ENCODE data around the gene CHRD.

CHRD gene

DNA sequence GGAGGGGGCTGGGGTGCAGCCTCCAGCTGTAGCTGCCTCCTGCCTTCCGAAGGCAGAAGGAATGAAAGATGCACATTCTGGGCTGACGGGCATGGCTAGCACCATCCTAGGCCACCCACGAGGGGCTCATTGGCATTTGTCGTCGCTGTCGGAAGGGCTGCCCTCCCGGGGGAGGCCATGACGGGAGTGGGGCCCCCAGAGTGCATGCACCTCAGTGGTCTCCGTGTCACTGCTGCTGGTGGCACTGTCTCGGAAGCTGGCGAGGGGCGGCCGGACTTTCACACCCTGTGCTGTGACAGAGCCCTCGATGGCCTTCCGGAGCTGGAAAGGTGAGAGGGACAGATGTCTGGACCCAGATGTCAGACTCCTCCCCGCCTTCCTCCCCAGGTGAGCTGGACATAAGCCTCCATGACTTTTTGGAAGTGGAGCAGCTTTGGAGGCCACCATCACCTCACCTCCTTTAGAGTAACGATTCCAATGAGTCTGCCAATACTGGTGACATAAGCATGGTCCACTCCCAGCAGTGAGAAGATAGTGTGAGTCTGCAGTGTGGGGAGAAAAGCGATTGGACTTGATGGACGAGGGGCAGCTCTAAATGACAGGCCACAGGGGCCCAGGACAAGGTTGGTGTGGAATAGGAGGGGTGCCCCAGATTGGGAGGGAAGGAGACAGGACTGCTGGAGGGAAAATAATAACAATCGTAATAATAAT, 33.2 kb upstream of the CHRD start:
- no peak for DNase-seq

DNA sequence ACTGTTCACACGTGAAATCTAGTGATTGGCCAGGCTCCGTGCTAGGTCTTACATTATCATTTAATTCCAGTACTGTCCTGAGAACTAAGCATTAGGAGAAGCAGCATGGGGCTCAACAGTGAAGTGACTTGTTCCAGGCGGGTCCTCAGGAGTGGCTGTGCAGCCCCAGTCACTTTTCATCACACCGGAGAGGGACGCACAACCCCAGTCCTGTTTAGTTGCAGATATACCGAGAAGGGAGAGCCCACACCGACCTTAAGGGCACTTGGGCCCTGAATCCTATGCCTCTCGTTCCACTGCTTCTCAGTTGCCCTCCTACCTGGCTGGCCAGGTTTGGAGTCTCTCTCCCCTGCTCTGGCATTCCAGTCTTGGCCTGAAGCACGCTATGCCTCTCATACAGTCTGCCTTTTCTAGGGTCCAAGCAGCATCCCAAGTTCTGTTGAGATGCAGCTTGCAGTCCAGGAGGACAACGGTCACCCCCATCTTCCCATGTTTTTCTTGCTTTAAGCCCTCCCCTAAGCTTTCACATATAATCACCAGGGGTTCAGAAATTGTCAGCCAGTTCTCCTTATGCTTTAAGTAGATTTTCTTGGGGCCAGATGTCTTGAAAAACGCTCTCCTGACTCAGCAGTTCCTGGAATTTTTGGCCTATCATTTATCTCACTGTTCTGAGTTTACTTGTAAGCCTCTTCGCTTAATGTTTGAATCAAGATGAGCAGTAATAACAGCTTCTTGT, 32.4 kb upstream of the CHRD start:
- DNase-seq, result no peak

- DNase-seq, result no peak
Measured at GRCh38 chr3:184348057-184348382, 31.8 kb upstream of the CHRD start.

DNA sequence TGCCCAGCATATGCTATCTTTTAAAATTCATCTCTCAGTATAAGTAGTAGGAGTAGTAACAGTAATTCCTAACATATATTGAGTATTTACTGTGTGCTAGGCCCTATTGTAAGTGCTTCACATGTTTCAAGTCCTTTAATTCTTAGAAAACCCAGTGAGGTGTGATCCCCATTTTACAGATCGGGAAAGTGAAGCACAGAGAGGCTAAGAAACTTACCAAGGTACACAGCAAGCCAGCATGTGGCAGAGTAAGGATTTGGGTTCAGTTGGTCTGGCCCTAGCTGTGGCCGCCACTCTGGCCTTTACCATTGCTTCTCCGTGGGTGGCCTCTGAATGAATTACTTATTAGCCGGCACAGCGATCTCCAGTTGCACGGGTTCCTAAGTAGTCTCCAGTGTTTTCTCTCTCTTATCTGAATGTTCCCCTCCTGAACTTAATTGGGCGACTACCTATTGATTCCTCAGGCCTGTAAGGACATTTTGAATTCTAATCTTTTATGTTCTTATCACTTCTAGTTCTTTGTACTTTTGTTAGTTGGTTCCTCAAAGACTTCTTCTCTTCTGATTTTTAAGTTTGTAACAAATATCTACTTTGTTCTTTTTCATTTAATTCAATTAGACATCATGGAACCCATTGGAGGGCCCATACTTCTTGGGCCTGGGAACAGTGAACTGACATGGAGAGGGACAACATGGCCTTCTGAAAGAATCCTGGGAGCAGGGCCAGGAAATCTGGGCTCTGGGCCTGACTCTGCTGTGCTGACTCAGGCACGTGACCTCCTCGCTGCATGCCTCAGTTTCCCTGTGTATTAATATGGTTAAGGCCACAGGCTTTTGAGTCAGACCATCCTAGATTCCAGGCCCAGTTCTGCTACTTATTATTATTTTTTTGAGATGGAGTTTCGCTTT, 30.0 kb upstream of the CHRD start:
- peak in 1 of 14 donors; percentile 12 for DNase-seq

GRCh38 chr3:184350618-184351017, 29.2 kb upstream of the CHRD start:
- DNase-seq, result no peak

DNA sequence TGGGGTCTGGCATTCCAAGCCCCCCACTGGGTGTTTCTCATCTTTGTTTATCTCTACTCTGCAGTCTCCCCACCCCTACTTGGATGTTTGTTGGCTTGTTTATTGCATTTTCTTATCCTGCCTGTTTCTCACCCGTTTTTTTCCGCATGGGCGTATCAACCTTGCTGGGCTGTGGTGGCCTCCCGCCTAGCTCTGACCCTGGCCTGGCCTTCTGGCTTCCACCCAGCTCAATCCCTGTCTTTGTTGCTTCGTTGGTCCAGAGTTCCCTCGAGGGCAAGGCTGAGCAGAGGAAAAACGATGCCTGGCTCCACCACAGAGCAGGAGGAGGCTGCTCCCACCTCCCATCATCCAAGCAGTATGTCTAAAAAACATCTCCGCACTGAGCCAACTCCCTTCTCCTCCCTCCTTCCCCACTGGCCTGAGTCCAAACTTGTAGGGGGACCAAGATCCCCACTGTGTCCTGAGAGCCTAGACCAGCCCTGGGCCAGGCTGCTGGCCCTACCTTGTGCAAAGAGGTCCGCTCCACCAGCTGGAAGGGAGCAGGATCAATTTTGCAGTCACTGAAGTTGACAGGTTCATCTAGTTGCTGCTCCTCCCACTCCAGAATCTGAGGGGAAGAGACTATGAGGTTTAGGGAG, 28.2 kb upstream of the CHRD start:
- DNase-seq, result no peak

- no peak for DNase-seq
Measured at GRCh38 chr3:184352149-184352785, 27.6 kb upstream of the CHRD start.

GRCh38 chr3:184352897-184353545, 26.8 kb upstream of the CHRD start:
- DNase-seq, result no peak

- no peak for DNase-seq
Measured at GRCh38 chr3:184353546-184353941, 26.3 kb upstream of the CHRD start.

DNA sequence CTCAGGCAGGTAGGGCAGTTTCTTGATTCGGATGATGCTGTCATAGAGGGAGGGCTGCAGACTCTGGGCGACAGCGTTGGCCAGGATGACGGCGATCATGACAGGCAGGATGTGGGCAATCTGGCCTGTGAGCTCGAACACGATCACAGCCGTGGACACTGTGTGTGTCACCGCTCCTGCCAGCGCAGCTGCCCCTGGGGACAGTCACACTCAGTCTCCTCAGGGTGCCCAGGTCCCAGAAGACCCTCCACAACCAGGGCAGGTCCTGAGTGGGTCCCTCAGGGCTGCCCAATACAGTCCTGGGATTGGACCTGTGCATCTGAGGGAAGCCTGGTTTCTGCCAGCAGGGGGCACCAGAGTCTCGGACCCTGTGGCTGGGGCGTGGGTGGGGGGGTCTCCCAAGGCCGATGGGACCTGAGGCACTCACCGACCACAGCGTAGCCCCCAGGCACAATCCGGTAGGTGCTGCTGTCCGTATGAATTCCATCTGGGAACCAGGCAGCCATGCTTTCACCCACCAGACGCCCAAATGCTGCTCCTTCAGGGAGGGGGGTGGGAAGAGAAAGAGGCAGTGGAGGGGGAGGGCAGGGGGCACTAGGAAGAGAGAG, 25.6 kb upstream of the CHRD start:
- peak in 2 of 14 donors; percentile 18 to 40 for DNase-seq

GRCh38 chr3:184354754-184355153, 25.1 kb upstream of the CHRD start:
- DNase-seq, result no peak

DNA sequence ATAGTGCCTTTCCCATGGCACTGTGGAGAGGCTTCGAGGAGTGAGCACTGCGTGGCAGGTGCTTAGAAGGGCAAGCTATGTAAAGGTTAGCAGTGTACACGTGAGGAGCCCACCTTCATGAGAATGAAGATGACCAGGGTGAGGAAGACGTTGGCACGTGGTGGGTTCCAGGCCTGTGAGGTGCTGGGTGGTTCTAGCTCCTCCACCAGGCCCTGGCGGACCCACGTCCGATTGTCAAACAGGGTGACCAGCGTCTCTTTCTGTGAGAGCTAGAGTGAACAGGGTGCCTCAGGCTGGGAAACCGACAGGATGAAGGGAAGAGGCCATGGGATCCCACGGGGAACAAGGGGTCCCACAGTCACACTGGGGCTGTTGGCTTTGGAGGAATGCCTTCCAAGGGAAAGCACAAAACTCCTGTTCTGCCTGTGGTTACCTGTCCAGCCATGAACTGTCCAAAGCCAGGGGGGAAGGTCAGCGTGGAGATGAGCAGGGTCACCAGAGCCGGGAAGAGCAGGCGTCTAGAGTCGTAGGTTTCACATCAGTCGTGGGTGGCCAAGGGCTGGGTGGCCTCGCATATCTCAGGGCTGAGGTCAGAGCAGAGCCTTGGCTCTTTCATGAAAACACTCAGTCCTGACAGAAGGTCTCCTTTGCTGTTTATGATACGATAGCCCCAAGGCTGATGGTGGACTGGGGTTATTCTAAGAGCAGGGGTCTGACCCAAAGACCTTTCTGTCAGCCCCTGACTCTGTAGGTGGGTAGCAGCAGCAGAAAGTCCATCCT, 24.4 kb upstream of the CHRD start:
- no peak for DNase-seq

- no peak for DNase-seq
Measured at GRCh38 chr3:184357248-184358123, 22.4 kb upstream of the CHRD start.

DNA sequence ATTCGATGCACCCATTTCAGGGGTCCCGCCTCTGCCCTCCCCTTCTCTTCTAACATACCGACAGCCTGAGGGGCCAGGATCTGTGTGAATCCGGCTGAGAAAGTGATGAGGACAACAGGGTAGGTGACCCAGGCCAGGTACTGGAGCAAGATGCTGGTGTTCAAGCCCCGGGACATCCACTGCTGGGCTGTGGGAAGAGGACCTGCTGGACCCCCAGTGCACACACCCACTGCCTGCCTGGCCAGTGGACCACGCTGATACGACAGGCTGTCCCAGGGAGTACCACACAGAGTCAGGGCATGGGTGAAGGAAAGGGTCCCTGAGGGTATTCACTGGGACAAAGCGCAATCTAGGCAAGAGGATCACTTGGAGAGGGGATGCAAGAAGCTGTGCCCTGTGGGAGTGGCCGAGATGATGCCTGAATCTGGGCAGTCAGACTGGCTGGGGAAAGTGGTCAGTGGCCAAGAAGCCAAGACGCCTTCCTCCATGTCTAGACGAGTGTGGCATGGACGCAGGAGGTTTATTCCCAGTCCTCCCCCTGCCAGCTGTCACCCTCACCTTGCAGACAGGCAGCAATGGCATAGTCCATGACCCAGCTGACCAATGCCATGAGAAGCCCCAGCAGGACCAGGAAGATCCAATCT, 21.6 kb upstream of the CHRD start:
- DNase-seq, result no peak

DNA sequence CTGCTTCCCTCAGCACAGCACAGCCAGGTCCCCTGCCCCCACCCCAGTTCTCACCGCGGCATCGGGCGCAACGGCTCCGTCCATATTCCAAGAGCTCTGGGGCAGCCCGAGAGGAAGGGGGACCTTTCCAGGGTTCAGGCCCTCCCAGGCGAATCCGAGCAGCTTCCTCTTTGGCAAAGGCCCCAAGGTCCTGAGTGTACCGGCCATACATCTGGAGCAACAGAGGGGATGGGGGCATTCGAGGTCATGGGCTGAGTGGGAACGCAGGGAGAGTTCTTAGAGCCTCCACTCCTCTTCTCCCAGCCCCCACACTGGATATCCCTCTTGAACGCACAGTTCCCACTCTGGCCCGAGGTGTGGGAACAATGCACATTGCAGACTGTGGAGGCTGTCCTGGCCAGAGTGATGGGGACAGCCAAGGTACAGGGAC, 20.9 kb upstream of the CHRD start:
- no peak for DNase-seq

GRCh38 chr3:184359610-184360009, 20.2 kb upstream of the CHRD start:
- peak in 12 of 14 donors; percentile 20 to 74 (median 62) for DNase-seq

DNA sequence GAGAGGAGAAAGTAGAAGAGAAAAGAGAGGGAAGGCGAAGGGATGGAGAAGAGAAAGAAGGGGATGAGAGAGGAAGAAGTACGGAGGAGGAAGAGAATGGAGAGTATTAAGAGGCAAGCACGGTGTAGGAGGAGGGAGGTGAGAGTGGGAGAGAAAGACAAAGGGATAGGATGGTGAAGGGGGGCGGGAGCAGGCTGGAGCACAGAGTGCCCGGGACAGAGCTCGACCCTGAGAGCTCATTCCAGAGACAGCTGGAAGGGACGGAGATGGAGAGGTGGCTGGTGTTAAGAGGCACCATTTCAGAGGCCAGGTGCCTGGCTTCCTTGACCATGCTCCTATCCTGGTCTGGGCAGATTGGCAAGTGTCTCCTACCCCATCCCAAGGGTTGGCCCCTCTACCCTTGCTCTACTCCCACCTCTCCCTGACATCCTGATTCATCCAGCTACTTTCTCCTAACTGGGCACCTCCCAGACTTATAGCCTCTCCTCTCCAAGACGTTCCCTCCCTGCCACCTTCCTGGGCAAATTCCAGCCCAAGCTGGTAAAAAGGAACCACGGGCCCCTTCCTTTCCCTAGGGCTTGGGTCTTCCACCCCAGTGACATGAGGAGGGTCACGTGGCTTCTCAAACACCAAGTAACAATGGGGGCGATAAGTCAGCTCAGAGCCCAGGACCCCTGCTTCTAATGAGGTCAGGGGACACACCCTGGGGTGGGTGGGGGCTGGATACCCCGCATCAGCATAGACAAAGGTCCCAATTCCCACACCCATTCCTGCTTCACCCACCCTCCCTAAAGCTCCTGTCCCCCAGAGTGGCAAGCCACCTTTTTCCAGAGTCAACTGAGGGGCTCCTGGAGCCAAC, 19.6 kb upstream of the CHRD start:
- peak in 5 of 14 donors; percentile 19 to 64 (median 46) for DNase-seq
